HG03025 (cell line): ENCODE results near the gene OR14J1.
"Not testable (repeated sequence)": the region's sequence is repeated elsewhere in the genome, so short reads cannot be mapped to it uniquely, and the experiment has no call there.

Experiments used
- ATAC-seq: cut with Tn5 transposase; IDR thresholded peaks from one replicate; pipeline ENCODE4 v1.9.1; 2021; ENCODE audit warnings: mild to moderate bottlenecking, moderate library complexity; ENCODE audit not compliant: unreplicated experiment, low FRiP score

Gene OR14J1, protein sequence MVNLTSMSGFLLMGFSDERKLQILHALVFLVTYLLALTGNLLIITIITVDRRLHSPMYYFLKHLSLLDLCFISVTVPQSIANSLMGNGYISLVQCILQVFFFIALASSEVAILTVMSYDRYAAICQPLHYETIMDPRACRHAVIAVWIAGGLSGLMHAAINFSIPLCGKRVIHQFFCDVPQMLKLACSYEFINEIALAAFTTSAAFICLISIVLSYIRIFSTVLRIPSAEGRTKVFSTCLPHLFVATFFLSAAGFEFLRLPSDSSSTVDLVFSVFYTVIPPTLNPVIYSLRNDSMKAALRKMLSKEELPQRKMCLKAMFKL

DNA sequence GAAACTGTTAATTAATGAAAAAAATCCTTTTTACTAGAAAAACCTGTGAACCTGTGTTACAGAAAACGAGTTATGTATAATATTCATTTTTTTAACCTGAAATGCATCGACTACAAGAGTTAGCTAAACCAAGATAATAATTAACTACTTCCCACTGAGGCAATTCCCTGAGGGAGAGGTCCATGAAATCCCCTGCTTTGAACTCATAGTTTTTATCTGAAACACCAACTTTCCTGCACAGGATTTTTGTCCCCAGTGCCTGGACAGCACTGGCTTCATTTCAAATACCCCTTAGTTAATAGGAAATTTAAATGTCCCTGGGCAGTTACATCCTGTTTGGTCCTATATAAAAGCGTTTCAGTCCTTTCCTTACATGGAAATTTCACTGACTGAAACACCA, at the start of gene OR14J1:
Gene OR14J1, plus strand, starts transcription at position 386 of the 400 bp plus-strand sequence. CDS start 4,989 bp downstream, outside the sequence.
- no peak for ATAC-seq

- ATAC-seq, result no peak
Measured at GRCh38 chr6:29251736-29252135, 49.8 kb upstream of the OR14J1 start.

DNA sequence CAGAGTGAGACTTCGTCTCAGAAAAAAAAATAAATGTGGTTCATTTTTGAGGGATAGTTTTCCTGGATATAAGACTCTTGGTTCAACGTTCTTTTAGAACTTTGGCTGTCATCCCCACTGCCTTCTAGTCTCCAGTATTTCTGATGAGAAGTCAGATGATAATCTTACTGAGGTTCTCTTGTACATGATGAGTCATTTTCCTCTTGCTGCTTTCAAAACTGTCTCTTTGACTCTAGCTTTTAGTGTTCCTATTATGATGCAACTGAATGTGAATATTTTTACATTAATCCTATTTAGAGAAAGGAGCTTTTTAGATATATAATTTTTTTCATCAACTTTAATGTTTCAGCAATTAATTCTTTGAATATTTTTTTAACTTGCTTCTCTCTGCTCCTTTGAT, 46.0 kb upstream of the OR14J1 start:
- ATAC-seq, result no peak

DNA sequence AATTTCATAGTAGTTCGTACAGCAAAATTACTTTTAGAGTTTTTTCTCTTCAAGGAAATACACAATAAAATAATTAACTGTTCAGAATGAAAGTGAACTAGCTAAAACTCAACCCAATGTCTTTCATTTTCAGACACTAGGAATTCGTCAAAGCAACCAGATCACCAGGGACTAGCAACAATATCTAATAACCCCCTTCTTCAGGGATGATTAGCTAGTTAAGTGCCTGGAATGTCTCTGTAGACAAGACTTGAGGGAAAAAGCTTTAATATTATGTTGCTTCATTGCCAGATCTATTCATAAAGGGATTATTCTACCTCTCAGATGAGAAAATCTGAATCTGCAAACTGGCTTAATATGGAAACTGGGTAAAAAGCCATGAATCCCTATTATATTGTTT, 41.8 kb upstream of the OR14J1 start:
- no peak for ATAC-seq

GRCh38 chr6:29263001-29263400, 38.5 kb upstream of the OR14J1 start:
- no peak for ATAC-seq

DNA sequence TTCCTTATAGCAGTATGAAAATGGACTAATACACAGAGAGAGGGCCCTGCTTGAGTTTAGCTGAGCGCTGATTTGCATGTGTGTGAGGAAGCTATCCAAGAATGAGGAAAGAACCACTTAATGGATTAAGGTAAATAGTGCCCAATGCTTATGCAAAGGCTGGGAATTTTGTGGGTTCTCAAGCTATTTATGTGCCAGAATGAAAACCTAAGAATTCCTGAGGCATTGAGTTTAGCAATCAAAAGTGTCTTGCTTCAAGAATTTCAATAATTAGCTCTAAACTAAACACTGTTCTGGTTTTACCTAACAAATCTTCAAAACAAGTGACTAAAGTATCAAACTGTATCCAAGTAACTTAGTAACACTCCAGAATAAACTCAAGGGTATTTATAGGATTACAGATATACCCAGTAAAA, 7.0 kb upstream of the OR14J1 start:
- no peak for ATAC-seq

DNA sequence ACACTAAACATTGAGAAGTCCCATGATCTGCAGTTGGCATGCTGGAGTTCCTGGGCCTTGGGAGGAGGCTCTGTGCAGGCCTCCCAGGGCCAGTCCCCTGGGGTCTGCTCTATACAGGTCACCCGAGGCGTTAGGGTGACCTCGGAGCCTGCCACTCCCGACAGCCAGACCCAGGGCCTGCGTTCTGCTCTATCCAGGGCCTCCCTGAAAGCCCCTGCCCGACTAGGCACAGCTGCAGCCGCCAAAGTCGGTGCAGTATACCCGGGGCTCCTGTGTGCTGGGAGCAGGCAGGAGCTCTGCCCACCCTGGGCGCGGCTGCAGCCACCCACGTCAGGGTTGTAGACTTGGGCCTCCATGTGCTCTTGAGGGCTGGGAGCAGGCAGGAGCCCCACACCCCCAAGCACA, 6.3 kb upstream of the OR14J1 start:
- ATAC-seq, result no peak

DNA sequence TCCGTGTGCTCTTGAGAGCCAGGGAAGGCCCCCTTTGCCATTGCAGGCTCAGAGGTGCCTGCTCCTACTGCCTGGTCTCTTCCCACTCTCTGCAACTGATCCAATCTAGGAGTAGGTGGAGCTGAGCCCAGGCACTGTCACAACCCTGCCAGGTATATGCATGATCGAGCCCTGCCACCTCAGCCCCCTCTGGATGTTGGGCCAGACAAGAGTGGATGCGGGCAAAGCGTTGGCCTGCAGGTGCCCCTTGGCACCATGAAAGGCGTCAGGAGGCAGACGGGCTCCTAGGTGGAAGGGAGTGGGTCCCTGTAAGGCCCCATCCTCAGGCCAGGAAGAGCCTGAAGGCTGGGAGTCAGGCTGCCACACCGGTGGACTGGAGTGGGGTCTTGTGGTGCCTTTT, 5.9 kb upstream of the OR14J1 start:
- ATAC-seq, result no peak

DNA sequence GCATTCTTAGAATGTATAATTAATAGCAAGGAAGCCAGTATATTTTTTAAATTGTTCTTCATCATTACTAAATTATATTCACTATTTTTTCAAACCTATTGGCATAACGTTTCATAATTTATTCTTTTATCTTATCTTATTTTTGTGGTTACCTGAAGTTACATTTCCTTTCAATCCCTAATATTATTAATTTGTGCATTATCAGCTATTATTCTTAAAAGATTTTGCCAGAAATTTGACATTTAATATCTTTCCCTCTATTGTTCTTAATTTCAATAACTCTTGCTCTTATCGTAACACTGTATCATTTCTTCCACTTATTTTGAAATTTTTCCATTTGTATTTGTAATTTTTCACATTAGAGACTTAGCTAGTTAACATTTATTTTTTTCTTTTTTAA, 18.4 kb downstream of the OR14J1 start:
- ATAC-seq, result no peak

DNA sequence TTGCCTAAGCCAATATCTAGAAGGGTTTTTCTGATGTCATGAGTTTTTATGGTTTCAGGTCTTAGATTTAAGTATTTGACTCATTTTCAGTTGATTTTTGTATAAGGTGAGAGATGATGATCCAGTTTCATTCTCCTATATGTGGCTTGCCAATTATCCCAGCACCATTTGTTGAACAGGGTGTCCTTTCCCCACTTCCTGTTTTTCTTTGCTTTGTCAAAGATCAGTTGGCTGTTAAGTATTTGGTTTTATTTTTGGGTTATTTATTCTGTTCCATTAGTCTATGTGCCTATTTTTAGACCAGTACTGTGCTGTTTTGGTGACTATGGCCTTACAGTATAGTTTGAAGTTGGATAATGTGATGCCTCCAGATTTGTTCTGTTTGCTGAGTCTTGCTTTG, 21.8 kb downstream of the OR14J1 start:
- not testable (repeated sequence) for ATAC-seq

DNA sequence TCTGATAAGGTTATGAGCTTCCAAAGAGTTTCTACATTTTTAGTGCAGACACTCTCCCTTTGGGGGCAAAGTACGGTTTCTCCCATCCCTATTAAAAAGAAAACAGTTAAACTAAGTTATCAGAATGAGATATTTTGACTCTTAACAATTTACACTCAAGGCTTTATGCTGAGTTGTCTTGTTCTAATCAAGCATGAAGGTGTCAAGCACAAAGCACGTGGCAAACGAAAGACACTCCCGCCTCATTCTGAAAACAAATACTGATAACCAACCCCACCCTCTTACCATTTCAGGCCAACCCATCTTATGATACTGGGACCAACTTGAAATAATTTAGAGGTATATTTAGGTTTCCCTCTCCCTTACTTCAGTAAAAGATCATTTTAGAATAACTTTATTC, 24.3 kb downstream of the OR14J1 start:
- no peak for ATAC-seq

GRCh38 chr6:29332676-29333075, 31.2 kb downstream of the OR14J1 start:
- ATAC-seq, result no peak

GRCh38 chr6:29336269-29336668, 34.8 kb downstream of the OR14J1 start:
- ATAC-seq, result no peak

- no peak for ATAC-seq
Measured at GRCh38 chr6:29345380-29345779, 43.9 kb downstream of the OR14J1 start.

- ATAC-seq, result not testable (repeated sequence)
Measured at GRCh38 chr6:29349348-29349747, 47.8 kb downstream of the OR14J1 start.

GRCh38 chr6:29354980-29355379, 53.5 kb downstream of the OR14J1 start:
- ATAC-seq, result no peak

GRCh38 chr6:29355603-29356002, 54.1 kb downstream of the OR14J1 start:
- no peak for ATAC-seq
